GM23338 (cell line): ENCODE measurements around the gene KDM6A. TPM values are rescaled to one million over a fixed set of nuclear protein-coding genes. Genes with fewer than 3 reads are reported as not detected.

Source experiments
- ATAC-seq: fragments of 200-7000 bp; cut with Tn5 transposase; 3 replicates; pipeline ENCODE4 v1.9.1; 2020
- DNase-seq: peaks from one replicate; pipeline ENCODE4 v3.0.0-alpha.2; 2015; ENCODE audit warnings: low spot score
- H2AFZ ChIP-seq: fragments of 200-600 bp; sonication (generic); 2 replicates; pipeline ENCODE4 v1.8.0; 2016; ENCODE audit warnings: antibody characterized with exemption, mild to moderate bottlenecking, moderate library complexity
- H3F3A ChIP-seq: fragments of 200-600 bp; sonication (generic); replicated peaks from 2 replicates; pipeline ENCODE4 v1.8.0; 2017; ENCODE audit warnings: antibody characterized with exemption, mixed run types, low read depth
- H3K27ac ChIP-seq: fragments of 200-600 bp; sonication (generic); 2 replicates; pipeline ENCODE4 v1.6.1; 2016; ENCODE audit warnings: low read depth
- H3K27me3 ChIP-seq: fragments of 200-600 bp; sonication (generic); 2 replicates; pipeline ENCODE4 v1.8.0; 2016; ENCODE audit warnings: mild to moderate bottlenecking, mixed run types, moderate library complexity; ENCODE audit not compliant: insufficient read depth
- H3K36me3 ChIP-seq: fragments of 200-600 bp; sonication (generic); 2 replicates; pipeline ENCODE4 v1.8.0; 2016; ENCODE audit warnings: mild to moderate bottlenecking; ENCODE audit not compliant: insufficient read depth
- H3K4me1 ChIP-seq: fragments of 200-600 bp; sonication (generic); 2 replicates; pipeline ENCODE4 v1.8.0; 2016; ENCODE audit warnings: mild to moderate bottlenecking, moderate library complexity; ENCODE audit not compliant: insufficient read depth
- H3K4me2 ChIP-seq: fragments of 200-600 bp; sonication (generic); 2 replicates; pipeline ENCODE4 v1.7.1; 2017; ENCODE audit warnings: mixed run types
- H3K4me3 ChIP-seq: fragments of 200-600 bp; sonication (generic); 2 replicates; pipeline ENCODE4 v1.6.1; 2016; ENCODE audit warnings: mixed run types
- H3K79me2 ChIP-seq: fragments of 200-600 bp; sonication (generic); replicated peaks from 2 replicates; pipeline ENCODE4 v1.8.0; 2017; ENCODE audit warnings: mild to moderate bottlenecking; ENCODE audit not compliant: insufficient read depth
- H3K9me2 ChIP-seq: fragments of 200-600 bp; sonication (generic); 2 replicates; pipeline ENCODE4 v1.8.0; 2017; ENCODE audit not compliant: insufficient read depth
- H4K20me1 ChIP-seq: fragments of 200-600 bp; sonication (generic); replicated peaks from 2 replicates; pipeline ENCODE4 v1.8.0; 2017; ENCODE audit warnings: mild to moderate bottlenecking; ENCODE audit not compliant: insufficient read depth
- H3K27ac Mint-ChIP-seq: 2 replicates; pipeline ENCODE4 v1.8.0; 2020; ENCODE audit warnings: inconsistent platforms, mild to moderate bottlenecking, moderate library complexity, mixed read lengths
- H3K27me3 Mint-ChIP-seq: 3 replicates; pipeline ENCODE4 v1.8.0; 2022; ENCODE audit warnings: low read depth, mild to moderate bottlenecking, moderate library complexity, mixed read lengths, inconsistent platforms; ENCODE audit not compliant: insufficient read depth, poor library complexity
- H3K36me3 Mint-ChIP-seq: 3 replicates; pipeline ENCODE4 v1.8.0; 2021; ENCODE audit warnings: low read depth, mild to moderate bottlenecking, inconsistent platforms, moderate library complexity, mixed read lengths
- H3K4me1 Mint-ChIP-seq: 3 replicates; pipeline ENCODE4 v1.8.0; 2020; ENCODE audit warnings: mild to moderate bottlenecking, inconsistent platforms, mixed read lengths
- H3K4me3 Mint-ChIP-seq: 3 replicates; pipeline ENCODE4 v1.8.0; 2021; ENCODE audit warnings: moderate library complexity, mild to moderate bottlenecking, inconsistent platforms, mixed read lengths
- H3K9me3 Mint-ChIP-seq: 3 replicates; pipeline ENCODE4 v1.8.0; 2020; ENCODE audit warnings: moderate library complexity, mild to moderate bottlenecking, inconsistent platforms, mixed read lengths
- EZH2phosphoT487 ChIP-seq: fragments of 200-600 bp; sonication (generic); IDR thresholded peaks from one replicate; pipeline ENCODE4 v1.8.1; 2018; ENCODE audit warnings: antibody characterized with exemption; ENCODE audit not compliant: unreplicated experiment
- JUNB ChIP-seq: IDR thresholded peaks from one replicate; pipeline ENCODE4 v1.6.1; 2016; ENCODE audit warnings: antibody characterized with exemption; ENCODE audit not compliant: unreplicated experiment
- POLR2AphosphoS5 ChIP-seq: IDR thresholded peaks from 2 replicates; pipeline ENCODE4 v1.6.1; 2016; ENCODE audit warnings: antibody characterized with exemption, low read depth
- STAT1 ChIP-seq: IDR thresholded peaks from one replicate; pipeline ENCODE4 v1.6.1; 2016; ENCODE audit warnings: antibody characterized with exemption; ENCODE audit not compliant: unreplicated experiment
- ZNF462 ChIP-seq: fragments of 250-450 bp; sonication (Bioruptor Pico); IDR thresholded peaks from 2 replicates; pipeline ENCODE4 v1.5.0; 2020; ENCODE audit warnings: mild to moderate bottlenecking, moderate library complexity
- polyA plus RNA-seq: library from polyadenylated mRNA; unstranded; fragments of >200 nt; fragmentation: Nextera tagmentation; extraction: Ambion mirVana; gene quantifications from 2 replicates; pipeline ENCODE4 v1.2.1, GENCODE V29; 2016
- total RNA-seq: library from RNA; depleted of rRNA; stranded (reverse); fragments of >200 nt; shearing (Covaris generic); gene quantifications from 2 replicates; pipeline ENCODE4 v1.2.3, GENCODE V29; 2014
- TF ChIP-seq, protein P1 (sequence below): IDR thresholded peaks from one replicate; pipeline ENCODE4 v1.6.1; 2018; ENCODE audit warnings: antibody characterized with exemption; ENCODE audit not compliant: unreplicated experiment

Gene KDM6A
- total and polyA plus RNA-seq, 2 experiments from 2014 or later, result 22.8 to 102 TPM

- no peaks in the 10 kb centered on the region for H3K4me1 ChIP-seq
- H3K79me2 ChIP-seq, result no peaks in the 10 kb centered on the region
- no peak overlapping the region for H2AFZ ChIP-seq
- Mint-ChIP-seq H3K9me3 (no peaks in the 10 kb centered on the region), H3K27me3 (peaks cover 3% of the 10 kb centered on the region), H3K4me1 (no peaks in the 10 kb centered on the region), H3K27ac (no peak overlapping the region), H3K36me3 (no peaks in the 10 kb centered on the region), H3K4me3 (no peak overlapping the region)
- H3K9me2 ChIP-seq, result no peaks in the 10 kb centered on the region
- no peak for ATAC-seq
- H3K4me2 ChIP-seq, result no peak overlapping the region
- H3K4me3 ChIP-seq, result no peak overlapping the region
- H3F3A ChIP-seq, result no peaks in the 10 kb centered on the region
- TF ChIP-seq JUNB, result no peak
- no peak for TF ChIP-seq STAT1
- TF ChIP-seq EZH2phosphoT487, result no peak
- TF ChIP-seq POLR2AphosphoS5, result no peak
- no peak for DNase-seq
- H3K27me3 ChIP-seq, result no peaks in the 10 kb centered on the region
- H4K20me1 ChIP-seq, result no peaks in the 10 kb centered on the region
- no peaks in the 10 kb centered on the region for H3K36me3 ChIP-seq
- H3K27ac ChIP-seq, result no peak overlapping the region
Measured at GRCh38 chrX:45154033-45154360, 281.0 kb downstream of the KDM6A start.

- DNase-seq (no peak), ATAC-seq (no peak)
- H3K4me3 Mint-ChIP-seq, result no peak overlapping the region
- H3K9me3 Mint-ChIP-seq, result no peaks in the 10 kb centered on the region
- Histone ChIP-seq H3K4me1 (no peaks in the 10 kb centered on the region), H3K9me2 (no peaks in the 10 kb centered on the region), H3K4me2 (no peak overlapping the region), H3F3A (no peaks in the 10 kb centered on the region), H3K79me2 (no peaks in the 10 kb centered on the region), H3K27ac (no peak overlapping the region), H3K36me3 (no peaks in the 10 kb centered on the region), H2AFZ (no peak overlapping the region), H3K4me3 (no peak overlapping the region), H4K20me1 (no peaks in the 10 kb centered on the region), H3K27me3 (no peaks in the 10 kb centered on the region)
- TF ChIP-seq ZNF462 (CRISPR knock-in tag) (no peak), EZH2phosphoT487 (no peak)
- TF ChIP-seq, protein P1, sequence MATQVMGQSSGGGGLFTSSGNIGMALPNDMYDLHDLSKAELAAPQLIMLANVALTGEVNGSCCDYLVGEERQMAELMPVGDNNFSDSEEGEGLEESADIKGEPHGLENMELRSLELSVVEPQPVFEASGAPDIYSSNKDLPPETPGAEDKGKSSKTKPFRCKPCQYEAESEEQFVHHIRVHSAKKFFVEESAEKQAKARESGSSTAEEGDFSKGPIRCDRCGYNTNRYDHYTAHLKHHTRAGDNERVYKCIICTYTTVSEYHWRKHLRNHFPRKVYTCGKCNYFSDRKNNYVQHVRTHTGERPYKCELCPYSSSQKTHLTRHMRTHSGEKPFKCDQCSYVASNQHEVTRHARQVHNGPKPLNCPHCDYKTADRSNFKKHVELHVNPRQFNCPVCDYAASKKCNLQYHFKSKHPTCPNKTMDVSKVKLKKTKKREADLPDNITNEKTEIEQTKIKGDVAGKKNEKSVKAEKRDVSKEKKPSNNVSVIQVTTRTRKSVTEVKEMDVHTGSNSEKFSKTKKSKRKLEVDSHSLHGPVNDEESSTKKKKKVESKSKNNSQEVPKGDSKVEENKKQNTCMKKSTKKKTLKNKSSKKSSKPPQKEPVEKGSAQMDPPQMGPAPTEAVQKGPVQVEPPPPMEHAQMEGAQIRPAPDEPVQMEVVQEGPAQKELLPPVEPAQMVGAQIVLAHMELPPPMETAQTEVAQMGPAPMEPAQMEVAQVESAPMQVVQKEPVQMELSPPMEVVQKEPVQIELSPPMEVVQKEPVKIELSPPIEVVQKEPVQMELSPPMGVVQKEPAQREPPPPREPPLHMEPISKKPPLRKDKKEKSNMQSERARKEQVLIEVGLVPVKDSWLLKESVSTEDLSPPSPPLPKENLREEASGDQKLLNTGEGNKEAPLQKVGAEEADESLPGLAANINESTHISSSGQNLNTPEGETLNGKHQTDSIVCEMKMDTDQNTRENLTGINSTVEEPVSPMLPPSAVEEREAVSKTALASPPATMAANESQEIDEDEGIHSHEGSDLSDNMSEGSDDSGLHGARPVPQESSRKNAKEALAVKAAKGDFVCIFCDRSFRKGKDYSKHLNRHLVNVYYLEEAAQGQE, result no peak
- no peaks in the 10 kb centered on the region for H3K4me1 Mint-ChIP-seq
- H3K27ac Mint-ChIP-seq, result no peak overlapping the region
- H3K36me3 Mint-ChIP-seq, result no peaks in the 10 kb centered on the region
- H3K27me3 Mint-ChIP-seq, result peaks cover 3% of the 10 kb centered on the region
Measured at GRCh38 chrX:45154462-45154861, 281.5 kb downstream of the KDM6A start.
